GM06990 (cell line): ENCODE data around the gene TFEB.

Source experiments
- DNase-seq: peaks from one replicate; pipeline ENCODE4 v3.0.0-alpha.2; 2011; ENCODE audit not compliant: insufficient read length; ENCODE audit errors: extremely low read depth
- H3K27me3 ChIP-seq: replicated peaks from 2 replicates; pipeline ENCODE4 v1.6.0; 2011; ENCODE audit warnings: low read length; ENCODE audit not compliant: control insufficient read depth, insufficient read depth
- H3K36me3 ChIP-seq: 2 replicates; pipeline ENCODE4 v1.5.1; 2011; ENCODE audit warnings: low read length; ENCODE audit not compliant: control insufficient read depth, insufficient read depth
- H3K4me3 ChIP-seq: replicated peaks from 2 replicates; pipeline ENCODE4 v1.5.1; 2011; ENCODE audit warnings: low read depth, mild to moderate bottlenecking, control low read depth, low read length
- CTCF ChIP-seq: IDR thresholded peaks from 2 replicates; pipeline ENCODE4 v1.5.1; 2011; ENCODE audit warnings: low read length, control low read depth, mild to moderate bottlenecking, inconsistent platforms; ENCODE audit not compliant: insufficient read depth, poor library complexity, severe bottlenecking

The TFEB gene

GRCh38 chr6:41654151-41654697, 81.2 kb downstream of the TFEB start:
- Histone ChIP-seq H3K4me3 (no peak overlapping the region), H3K27me3 (no peaks in the 10 kb centered on the region; the same call in 1 of the 2 replicates), H3K36me3 (no peaks in the 10 kb centered on the region)
- no peak for TF ChIP-seq CTCF
- DNase-seq: no peak

GRCh38 chr6:41653691-41654090, 81.7 kb downstream of the TFEB start:
- no peak for DNase-seq
- Histone ChIP-seq H3K27me3 (no peaks in the 10 kb centered on the region; the same call in 1 of the 2 replicates), H3K4me3 (no peak overlapping the region), H3K36me3 (no peaks in the 10 kb centered on the region)
- no peak for TF ChIP-seq CTCF

GRCh38 chr6:41652866-41653652, 82.3 kb downstream of the TFEB start:
- Histone ChIP-seq H3K4me3 (no peak overlapping the region), H3K36me3 (no peaks in the 10 kb centered on the region), H3K27me3 (no peaks in the 10 kb centered on the region; the same call in 1 of the 2 replicates)
- no peak for TF ChIP-seq CTCF
- no peak for DNase-seq

- H3K36me3 ChIP-seq: no peaks in the 10 kb centered on the region
- no peak overlapping the region for H3K4me3 ChIP-seq
- TF ChIP-seq CTCF: no peak
- H3K27me3 ChIP-seq: no peaks in the 10 kb centered on the region; the same call in 1 of the 2 replicates
- no peak for DNase-seq
Measured at GRCh38 chr6:41651962-41652657, 83.3 kb downstream of the TFEB start.

- TF ChIP-seq CTCF: no peak
Measured at GRCh38 chr6:41651246-41651961, 84.0 kb downstream of the TFEB start.

More at GRCh38 chr6:41651246-41651961, 84.0 kb downstream of the TFEB start:
- Histone ChIP-seq H3K36me3 (no peaks in the 10 kb centered on the region), H3K4me3 (no peak overlapping the region), H3K27me3 (no peaks in the 10 kb centered on the region; the same call in 1 of the 2 replicates)
- no peak for DNase-seq
